H9 (cell line): Measurements from ENCODE around the gene CNNM3. TPM values are rescaled to one million over a fixed set of nuclear protein-coding genes. Genes with fewer than 3 reads are reported as not detected.

Experiments
- DNase-seq: peaks from one replicate; pipeline ENCODE4 v3.0.0-alpha.2; 2017
- H2AFZ ChIP-seq: one replicate; pipeline ENCODE4 v1.6.1; 2013; ENCODE audit warnings: mild to moderate bottlenecking, low read length, control low read depth, moderate library complexity
- H2AK5ac ChIP-seq: 2 replicates; pipeline ENCODE4 v1.6.1; 2013; ENCODE audit warnings: low read length, control low read depth, mixed read lengths; ENCODE audit not compliant: insufficient read length
- H2BK120ac ChIP-seq: one replicate; pipeline ENCODE4 v1.6.1; 2013; ENCODE audit warnings: low read depth, mild to moderate bottlenecking, low read length, control low read depth, inconsistent platforms; ENCODE audit not compliant: poor library complexity, severe bottlenecking
- H2BK12ac ChIP-seq: 2 replicates; pipeline ENCODE4 v1.6.1; 2013; ENCODE audit warnings: low read length, control low read depth, mixed read lengths, low read depth; ENCODE audit not compliant: insufficient read length
- H2BK15ac ChIP-seq: 2 replicates; pipeline ENCODE4 v1.6.1; 2013; ENCODE audit warnings: low read depth, low read length, control low read depth
- H2BK20ac ChIP-seq: one replicate; pipeline ENCODE4 v1.6.1; 2013; ENCODE audit warnings: low read depth, mild to moderate bottlenecking, low read length, control low read depth, inconsistent platforms; ENCODE audit not compliant: poor library complexity, severe bottlenecking
- H2BK5ac ChIP-seq: 2 replicates; pipeline ENCODE4 v1.6.1; 2013; ENCODE audit warnings: low read length, control low read depth, mixed read lengths; ENCODE audit not compliant: insufficient read length
- H3K14ac ChIP-seq: 2 replicates; pipeline ENCODE4 v1.6.1; 2013; ENCODE audit warnings: low read length, control low read depth; ENCODE audit not compliant: insufficient read depth
- H3K18ac ChIP-seq: 2 replicates; pipeline ENCODE4 v1.6.1; 2013; ENCODE audit warnings: low read depth, mild to moderate bottlenecking, mixed read lengths, low read length, control low read depth; ENCODE audit not compliant: insufficient read length
- H3K23ac ChIP-seq: 2 replicates; pipeline ENCODE4 v1.6.1; 2013; ENCODE audit warnings: low read length, control low read depth, mixed read lengths, low read depth; ENCODE audit not compliant: insufficient read length
- H3K23me2 ChIP-seq: 2 replicates; pipeline ENCODE4 v1.6.1; 2013; ENCODE audit warnings: low read depth, mild to moderate bottlenecking, mixed read lengths, low read length, control low read depth; ENCODE audit not compliant: insufficient read length, poor library complexity, severe bottlenecking
- H3K27ac ChIP-seq: 2 replicates; pipeline ENCODE4 v1.5.1; 2013; ENCODE audit warnings: low read length, control low read depth, mixed read lengths, low read depth; ENCODE audit not compliant: insufficient read length
- H3K27me3 ChIP-seq: 2 replicates; pipeline ENCODE4 v1.6.1; 2013; ENCODE audit warnings: low read length, control low read depth, inconsistent platforms; ENCODE audit not compliant: insufficient read depth
- H3K4ac ChIP-seq: 2 replicates; pipeline ENCODE4 v1.6.1; 2013; ENCODE audit warnings: low read depth, mild to moderate bottlenecking, control low read depth, inconsistent platforms, low read length, moderate library complexity
- H3K4me1 ChIP-seq: 2 replicates; pipeline ENCODE4 v1.6.1; 2013; ENCODE audit warnings: low read length, control low read depth, inconsistent platforms; ENCODE audit not compliant: insufficient read depth
- H3K4me2 ChIP-seq: 2 replicates; pipeline ENCODE4 v1.6.1; 2013; ENCODE audit warnings: low read length, control low read depth, mixed read lengths; ENCODE audit not compliant: insufficient read length, insufficient read depth
- H3K56ac ChIP-seq: 2 replicates; pipeline ENCODE4 v1.6.1; 2013; ENCODE audit warnings: low read depth, mild to moderate bottlenecking, mixed read lengths, low read length, control low read depth; ENCODE audit not compliant: insufficient read length
- H3K79me1 ChIP-seq: 2 replicates; pipeline ENCODE4 v1.6.1; 2013; ENCODE audit warnings: low read depth, mild to moderate bottlenecking, moderate library complexity, low read length, control low read depth, inconsistent platforms; ENCODE audit not compliant: insufficient read depth, poor library complexity, severe bottlenecking
- H3K79me2 ChIP-seq: 2 replicates; pipeline ENCODE4 v1.6.1; 2013; ENCODE audit warnings: low read length, control low read depth, inconsistent platforms; ENCODE audit not compliant: insufficient read depth
- H3K9ac ChIP-seq: 2 replicates; pipeline ENCODE4 v1.6.1; 2013; ENCODE audit warnings: low read length, control low read depth, mixed read lengths; ENCODE audit not compliant: insufficient read length; ENCODE audit errors: extremely low read depth
- H3K9me3 ChIP-seq: one replicate; pipeline ENCODE4 v1.6.1; 2013; ENCODE audit warnings: low read depth, low read length, inconsistent platforms; ENCODE audit not compliant: control insufficient read depth
- H3T11ph ChIP-seq: one replicate; pipeline ENCODE4 v1.6.1; 2013; ENCODE audit warnings: mild to moderate bottlenecking, low read length, control low read depth, inconsistent platforms
- H4K20me1 ChIP-seq: one replicate; pipeline ENCODE4 v1.6.1; 2013; ENCODE audit not compliant: control insufficient read depth, insufficient read length, insufficient read depth
- H4K5ac ChIP-seq: 2 replicates; pipeline ENCODE4 v1.6.1; 2013; ENCODE audit warnings: low read depth, mild to moderate bottlenecking, mixed read lengths, low read length, control low read depth; ENCODE audit not compliant: insufficient read length
- H4K8ac ChIP-seq: replicated peaks from 2 replicates; pipeline ENCODE4 v1.6.1; 2013; ENCODE audit warnings: low read length, control low read depth, mixed read lengths, low read depth; ENCODE audit not compliant: insufficient read length
- H4K91ac ChIP-seq: 2 replicates; pipeline ENCODE4 v1.6.1; 2013; ENCODE audit warnings: low read depth, mild to moderate bottlenecking, moderate library complexity, mixed read lengths, low read length, control low read depth; ENCODE audit not compliant: insufficient read length
- H3K27ac Mint-ChIP-seq, 3 experiments: 2 replicates in 2 of 3; 3 replicates in 1 of 3; pipeline ENCODE4 v1.8.0; 2020 to 2021; ENCODE audit warnings: mixed read lengths in 3 of 3, mild to moderate bottlenecking in 1 of 3, moderate library complexity in 1 of 3
- H3K27me3 Mint-ChIP-seq: 2 replicates; pipeline ENCODE4 v1.8.0; 2021; ENCODE audit warnings: low read depth, mild to moderate bottlenecking, moderate library complexity, mixed read lengths
- H3K36me3 Mint-ChIP-seq, 3 experiments: 2 replicates in 2 of 3; 3 replicates in 1 of 3; pipeline ENCODE4 v1.8.0; 2020 to 2021; ENCODE audit warnings: low read depth in 3 of 3, mixed read lengths in 3 of 3; ENCODE audit not compliant: insufficient read depth in 1 of 3
- H3K4me1 Mint-ChIP-seq, 2 experiments: 2 replicates each; pipeline ENCODE4 v1.8.0; 2020; ENCODE audit warnings: mixed read lengths in 2 of 2
- H3K4me3 Mint-ChIP-seq, 2 experiments: 2 replicates in 1 of 2; 3 replicates in 1 of 2; pipeline ENCODE4 v1.8.0; 2020 to 2021; ENCODE audit warnings: mild to moderate bottlenecking in 2 of 2, mixed read lengths in 2 of 2, moderate library complexity in 1 of 2
- H3K9me3 Mint-ChIP-seq, 2 experiments: 2 replicates in 1 of 2; 3 replicates in 1 of 2; pipeline ENCODE4 v1.8.0; 2020; ENCODE audit warnings: mild to moderate bottlenecking in 2 of 2, mixed read lengths in 2 of 2, moderate library complexity in 1 of 2
- CTCF ChIP-seq: fragments of 200-600 bp; sonication (generic); conservative IDR thresholded peaks from 3 replicates; pipeline ENCODE4 v1.8.0; 2021; ENCODE audit warnings: antibody characterized with exemption, mild to moderate bottlenecking
- WGBS: extraction: QIAGEN DNeasy Blood & Tissue Kit; methylation state at CpG from one replicate; pipeline ENCODE4 v1.1.7; 2013; ENCODE audit warnings: missing lambda C conversion rate, low lambda C conversion rate, mixed read lengths; ENCODE audit not compliant: insufficient read length; ENCODE audit errors: extremely low coverage; 5-methylcytosine and 5-hydroxymethylcytosine counted together
- total RNA-seq: library from RNA; stranded (reverse); gene quantifications from 2 replicates; pipeline ENCODE4 v1.2.1, GENCODE V29; 2021

Gene CNNM3
- total RNA-seq, 1 experiment from 2014 or later = 25.0 TPM

GRCh38 chr2:96874198-96874831, 58.2 kb downstream of the CNNM3 start:
- H3K4me2 ChIP-seq = no peak overlapping the region
- H3K27ac Mint-ChIP-seq = peak overlapping the region in 2 of 3 experiments; percentile 60 to 79; a peak in 2 of 7 replicates
- peaks cover 51 to 62% of the 10 kb centered on the region in 2 experiments for H3K4me1 Mint-ChIP-seq

More at GRCh38 chr2:96874198-96874831, 58.2 kb downstream of the CNNM3 start:
- no peak overlapping the region for H4K91ac ChIP-seq
- no peak overlapping the region for H3K9ac ChIP-seq
- no peaks in the 10 kb centered on the region for H3K9me3 Mint-ChIP-seq
- no peak overlapping the region; the same call in 1 of the 2 replicates for H3K14ac ChIP-seq
- no peak overlapping the region for H3K27ac ChIP-seq
- H3K36me3 Mint-ChIP-seq = peaks cover 0 to 5% (median 2%) of the 10 kb centered on the region in 3 experiments; a peak in 3 of 7 replicates
- no peak overlapping the region for H3K4ac ChIP-seq
- H2BK20ac ChIP-seq = no peak overlapping the region
- H3K23me2 ChIP-seq = peaks cover 5% of the 10 kb centered on the region
- H3T11ph ChIP-seq = no peak overlapping the region
- no peak overlapping the region for H2BK5ac ChIP-seq
- H4K5ac ChIP-seq = no peak overlapping the region
- WGBS = no CpG with 5 or more reads among the region's 18 CpGs
- H2BK12ac ChIP-seq = no peak overlapping the region
- H2AFZ ChIP-seq = no peak overlapping the region
- no peak overlapping the region for H2AK5ac ChIP-seq
- no peak overlapping the region for H4K8ac ChIP-seq
- H3K79me1 ChIP-seq = no peaks in the 10 kb centered on the region
- no peak overlapping the region for H3K56ac ChIP-seq
- no peaks in the 10 kb centered on the region; the same call in 1 of the 2 replicates for H3K27me3 Mint-ChIP-seq
- H3K18ac ChIP-seq = no peak overlapping the region
- no peak overlapping the region for H3K23ac ChIP-seq
- DNase-seq = no peak
- no peak overlapping the region for H2BK15ac ChIP-seq
- no peaks in the 10 kb centered on the region for H3K27me3 ChIP-seq
- no peak for TF ChIP-seq CTCF
- no peak overlapping the region; a peak in 1 of 5 replicates for H3K4me3 Mint-ChIP-seq
- H4K20me1 ChIP-seq = no peaks in the 10 kb centered on the region
- H3K79me2 ChIP-seq = no peaks in the 10 kb centered on the region
- no peaks in the 10 kb centered on the region; the same call in 1 of the 2 replicates for H3K4me1 ChIP-seq
- H3K9me3 ChIP-seq = no peaks in the 10 kb centered on the region
- no peak overlapping the region for H2BK120ac ChIP-seq
